Lower leg skin (tissue), 4 donors: Measurements from ENCODE around the gene GABRG3. TPM values are rescaled to one million over a fixed set of nuclear protein-coding genes. Genes with fewer than 3 reads are reported as not detected.

Experiments used
- DNase-seq, 2 donors: peaks; one replicate each; pipeline ENCODE4 v3.0.0-alpha.2; 2019; ENCODE audit warnings: low spot score in 2 of 2
- H3K4me3 ChIP-seq: fragments of 200-600 bp; sonication (generic); 2 replicates; pipeline ENCODE4 v1.5.1; 2017; ENCODE audit warnings: mild to moderate bottlenecking, low read depth; ENCODE audit not compliant: poor library complexity, severe bottlenecking
- POLR2A ChIP-seq, 2 donors: fragments of 450-650 bp; IDR thresholded peaks; one replicate each; pipeline ENCODE4 v1.6.1; 2016 to 2017; ENCODE audit warnings: antibody characterized with exemption in 2 of 2, mild to moderate bottlenecking in 1 of 2, moderate library complexity in 1 of 2
- WGBS, 2 donors: methylation state at CpG; one replicate each; pipeline ENCODE4 v1.1.5; 2018; 5-methylcytosine and 5-hydroxymethylcytosine counted together
- intact Hi-C: fragments of 100-400 bp; cut with DNase I; formaldehyde crosslinking; loops from one replicate; pipeline ENCODE4 v1.15.0; 2023; ENCODE audit warnings: low total_unique reads
- total RNA-seq, 4 donors: library from RNA; depleted of rRNA; stranded (reverse); fragments of >200 nt; gene quantifications; one replicate each; pipeline ENCODE4 v1.1.0, GENCODE V29; 2016
- TF ChIP-seq, protein P1 (sequence below), 3 donors: fragments of 450-650 bp; IDR thresholded peaks; one replicate each; pipeline ENCODE4 v1.5.1; 2016; ENCODE audit warnings: antibody characterized with exemption in 3 of 3, mild to moderate bottlenecking in 3 of 3, moderate library complexity in 2 of 3

GABRG3 gene
- total RNA-seq, 4 donors from 2014 or later = 0.12 to 0.49 (median 0.25) TPM

- DNase-seq = no peak
- TF ChIP-seq POLR2A (IDR thresholded peaks at IDR 0.05) = no peak
- WGBS, 2 donors = 75 to 80% methylated on average over 8 of the region's 8 CpGs
- intact Hi-C loops = no loop called here
- H3K4me3 ChIP-seq = no peak overlapping the region
These were observed 574.7 kb downstream of the GABRG3 start for GRCh38 chr15:27545494-27546255.

DNA sequence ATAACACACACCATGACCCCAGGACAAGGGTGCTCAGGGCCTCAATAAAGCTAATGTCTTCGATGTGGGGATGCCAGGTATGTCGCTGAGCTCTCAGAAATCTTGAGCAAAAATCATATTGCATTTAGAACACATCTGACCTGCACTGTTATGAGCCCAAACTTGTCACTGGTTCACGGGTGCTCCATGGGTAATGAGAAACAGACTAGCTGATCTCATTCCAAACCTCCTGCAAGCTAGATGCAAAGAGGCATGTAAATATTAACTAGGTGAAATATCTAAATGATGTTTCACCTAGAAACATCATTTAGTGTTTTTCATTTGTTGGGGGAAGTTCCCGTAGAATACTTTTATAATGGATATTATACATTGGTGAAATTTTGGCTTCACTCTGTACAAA is 578.8 kb downstream of the GABRG3 start:
- no peak for TF ChIP-seq POLR2A (IDR thresholded peaks at IDR 0.05)
- TF ChIP-seq, protein P1, sequence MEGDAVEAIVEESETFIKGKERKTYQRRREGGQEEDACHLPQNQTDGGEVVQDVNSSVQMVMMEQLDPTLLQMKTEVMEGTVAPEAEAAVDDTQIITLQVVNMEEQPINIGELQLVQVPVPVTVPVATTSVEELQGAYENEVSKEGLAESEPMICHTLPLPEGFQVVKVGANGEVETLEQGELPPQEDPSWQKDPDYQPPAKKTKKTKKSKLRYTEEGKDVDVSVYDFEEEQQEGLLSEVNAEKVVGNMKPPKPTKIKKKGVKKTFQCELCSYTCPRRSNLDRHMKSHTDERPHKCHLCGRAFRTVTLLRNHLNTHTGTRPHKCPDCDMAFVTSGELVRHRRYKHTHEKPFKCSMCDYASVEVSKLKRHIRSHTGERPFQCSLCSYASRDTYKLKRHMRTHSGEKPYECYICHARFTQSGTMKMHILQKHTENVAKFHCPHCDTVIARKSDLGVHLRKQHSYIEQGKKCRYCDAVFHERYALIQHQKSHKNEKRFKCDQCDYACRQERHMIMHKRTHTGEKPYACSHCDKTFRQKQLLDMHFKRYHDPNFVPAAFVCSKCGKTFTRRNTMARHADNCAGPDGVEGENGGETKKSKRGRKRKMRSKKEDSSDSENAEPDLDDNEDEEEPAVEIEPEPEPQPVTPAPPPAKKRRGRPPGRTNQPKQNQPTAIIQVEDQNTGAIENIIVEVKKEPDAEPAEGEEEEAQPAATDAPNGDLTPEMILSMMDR (IDR thresholded peaks at IDR 0.05) = no peak
- WGBS, 2 donors = 33 to 36% methylated on average over 4 of the region's 4 CpGs
- no peak overlapping the region for H3K4me3 ChIP-seq
- no peak for DNase-seq
- intact Hi-C loops = no loop called here

- intact Hi-C loops = no loop called here
- WGBS, 2 donors = 62 to 66% methylated on average over 6 of the region's 6 CpGs
- H3K4me3 ChIP-seq = no peak overlapping the region
- DNase-seq = no peak
- no peak for TF ChIP-seq POLR2A (IDR thresholded peaks at IDR 0.05)
- TF ChIP-seq, protein P1 (IDR thresholded peaks at IDR 0.05) = no peak
These were observed 579.7 kb downstream of the GABRG3 start for GRCh38 chr15:27550635-27551034.

DNA sequence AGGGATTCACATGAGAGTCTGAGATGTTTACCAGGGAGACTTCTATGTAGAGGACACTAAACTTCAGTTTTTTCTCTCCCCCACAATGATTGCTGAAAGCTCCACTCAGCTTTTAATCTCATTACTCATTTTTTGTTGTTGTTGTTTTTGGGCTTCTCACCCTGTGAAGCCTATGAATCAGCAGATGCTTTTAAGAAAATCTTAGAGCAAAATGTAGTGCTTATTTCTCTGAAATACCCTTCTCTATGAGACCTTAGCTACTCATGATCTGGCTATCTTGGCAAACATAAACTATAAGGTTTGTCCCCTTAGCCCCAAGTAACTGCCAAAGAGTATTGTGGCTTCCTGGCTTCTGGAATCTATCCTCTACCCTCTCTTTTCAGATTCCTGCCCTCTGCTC is 590.8 kb downstream of the GABRG3 start:
- DNase-seq = no peak
- no peak overlapping the region for H3K4me3 ChIP-seq
- intact Hi-C loops = no loop called here
- TF ChIP-seq, protein P1 (IDR thresholded peaks at IDR 0.05) = no peak
- no peak for TF ChIP-seq POLR2A (IDR thresholded peaks at IDR 0.05)

- no peak for DNase-seq
- TF ChIP-seq, protein P1 (IDR thresholded peaks at IDR 0.05) = no peak
- no peak for TF ChIP-seq POLR2A (IDR thresholded peaks at IDR 0.05)
- no peak overlapping the region for H3K4me3 ChIP-seq
- intact Hi-C loops = no loop called here
- 72 to 75% methylated on average over 3 of the region's 3 CpGs for WGBS, 2 donors
These were observed 592.9 kb downstream of the GABRG3 start for GRCh38 chr15:27563765-27564370.

DNA sequence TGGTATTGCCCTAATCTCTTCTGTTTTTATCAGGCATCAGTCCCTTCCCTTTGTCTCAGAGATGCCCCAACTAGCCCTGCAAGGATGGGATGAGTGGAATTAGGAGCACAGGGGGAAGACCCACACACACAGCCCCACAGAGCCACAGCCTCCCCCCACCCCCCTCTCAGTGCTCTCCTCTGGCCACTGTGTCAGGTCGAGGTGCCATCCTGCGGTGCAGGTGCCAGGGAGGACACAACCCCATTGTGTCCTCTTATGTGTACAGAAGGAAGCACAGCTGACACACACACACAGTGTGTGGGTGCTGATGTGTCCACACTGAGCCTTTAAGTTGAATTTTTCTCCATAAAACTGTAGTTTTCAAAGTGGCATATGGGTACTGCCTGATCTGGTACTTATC is 593.7 kb downstream of the GABRG3 start:
- no peak for DNase-seq
- no peak for TF ChIP-seq POLR2A (IDR thresholded peaks at IDR 0.05)
- TF ChIP-seq, protein P1 (IDR thresholded peaks at IDR 0.05) = no peak
- intact Hi-C loops = no loop called here
- 85% methylated on average over 2 of the region's 2 CpGs for WGBS, 2 donors
- no peak overlapping the region for H3K4me3 ChIP-seq
